PC-3 (cell line): ENCODE data around the gene SOAT1. TPM values are rescaled to one million over a fixed set of nuclear protein-coding genes. Genes with fewer than 3 reads are reported as not detected.

Experiments
- ATAC-seq: fragments of 200-7000 bp; cut with Tn5 transposase; 2 replicates; pipeline ENCODE4 v1.9.1; 2020; ENCODE audit warnings: mild to moderate bottlenecking, moderate library complexity
- BruUV-seq: library from RNA; stranded (reverse); fragments of 400-500 nt; replicated peaks from 2 replicates; lab custom pipeline; 2021; lab: Mats Ljungman, UMichigan
- CTCF ChIA-PET: fragments of 300-600 bp; sonication (Branson Sonifier 250); formaldehyde crosslinking; loops from one replicate; lab custom pipeline; 2022; ENCODE audit warnings: antibody characterized with exemption; lab: Charles Lee
- POLR2A ChIA-PET: fragments of 300-600 bp; sonication (Branson Sonifier 250); formaldehyde crosslinking; loops from one replicate; lab custom pipeline; 2022; ENCODE audit warnings: antibody characterized with exemption; ENCODE audit not compliant: unreplicated experiment; lab: Charles Lee
- DNase-seq: peaks from one replicate; pipeline ENCODE4 v3.0.0-alpha.2; 2015
- H2AFZ ChIP-seq: fragments of 300-600 bp; sonication (generic); 2 replicates; pipeline ENCODE4 v1.6.0; 2016; ENCODE audit warnings: antibody characterized with exemption, low read length
- H3F3A ChIP-seq: fragments of 300-600 bp; sonication (generic); one replicate; pipeline ENCODE4 v1.6.0; 2017; ENCODE audit warnings: antibody characterized with exemption, low read length, control low read depth, mild to moderate bottlenecking; ENCODE audit not compliant: unreplicated experiment
- H3K27ac ChIP-seq: fragments of 300-600 bp; sonication (generic); 2 replicates; pipeline ENCODE4 v1.5.1; 2016; ENCODE audit warnings: mild to moderate bottlenecking, low read length
- H3K27me3 ChIP-seq: fragments of 300-600 bp; sonication (generic); 2 replicates; pipeline ENCODE4 v1.6.1; 2016; ENCODE audit warnings: low read length, mixed read lengths
- H3K36me3 ChIP-seq: fragments of 300-600 bp; sonication (generic); 2 replicates; pipeline ENCODE4 v1.6.1; 2016; ENCODE audit warnings: low read depth, mixed run types, low read length, mixed read lengths
- H3K4me1 ChIP-seq: fragments of 300-600 bp; sonication (generic); 2 replicates; pipeline ENCODE4 v1.5.1; 2016; ENCODE audit warnings: low read length; ENCODE audit not compliant: insufficient read depth
- H3K4me2 ChIP-seq: fragments of 300-600 bp; sonication (generic); 2 replicates; pipeline ENCODE4 v1.6.0; 2016; ENCODE audit warnings: low read length
- H3K4me3 ChIP-seq: fragments of 300-600 bp; sonication (generic); 2 replicates; pipeline ENCODE4 v1.5.1; 2016; ENCODE audit warnings: mild to moderate bottlenecking, low read length, mixed read lengths
- H3K79me2 ChIP-seq: fragments of 300-600 bp; sonication (generic); 2 replicates; pipeline ENCODE4 v1.6.1; 2017; ENCODE audit warnings: low read length, mixed read lengths
- H3K9ac ChIP-seq: fragments of 300-600 bp; sonication (generic); 2 replicates; pipeline ENCODE4 v1.6.0; 2016; ENCODE audit warnings: mild to moderate bottlenecking, low read length
- H3K9me2 ChIP-seq: fragments of 300-600 bp; sonication (generic); replicated peaks from 2 replicates; pipeline ENCODE4 v1.6.1; 2016; ENCODE audit warnings: mixed run types, low read length, mixed read lengths
- H3K9me3 ChIP-seq: fragments of 300-600 bp; sonication (generic); 2 replicates; pipeline ENCODE4 v1.6.1; 2016; ENCODE audit warnings: low read length, mixed read lengths
- H4K20me1 ChIP-seq: fragments of 300-600 bp; sonication (generic); 2 replicates; pipeline ENCODE4 v1.6.1; 2016; ENCODE audit warnings: low read length, mixed read lengths
- CTCF ChIP-seq: fragments of 300-600 bp; sonication (generic); conservative IDR thresholded peaks from 2 replicates; pipeline ENCODE4 v1.5.1; 2017; ENCODE audit warnings: antibody characterized with exemption, low read depth, mild to moderate bottlenecking, low read length
- EZH2 ChIP-seq: fragments of 300-600 bp; sonication (generic); IDR thresholded peaks from one replicate; pipeline ENCODE4 v1.6.1; 2017; ENCODE audit warnings: antibody characterized with exemption, mild to moderate bottlenecking, low read length; ENCODE audit not compliant: unreplicated experiment
- EZH2phosphoT487 ChIP-seq: fragments of 300-600 bp; sonication (generic); IDR thresholded peaks from 2 replicates; pipeline ENCODE4 v1.6.1; 2018; ENCODE audit warnings: mild to moderate bottlenecking, antibody characterized with exemption, low read length, borderline replicate concordance
- intact Hi-C: fragments of 100-400 bp; cut with micrococcal nuclease; formaldehyde crosslinking; loops from 2 replicates; pipeline ENCODE4 v1.9.0; 2023
- total RNA-seq: library from RNA; depleted of rRNA; stranded (reverse); fragments of >200 nt; gene quantifications from 2 replicates; pipeline ENCODE4 v1.2.3, GENCODE V29; 2014

Gene SOAT1
- total RNA-seq, 1 experiment from 2014 or later: 10.5 TPM

- CTCF ChIA-PET: no interaction called here
- no peaks in the 10 kb centered on the region for H3F3A ChIP-seq
- DNase-seq (no peak), ATAC-seq (no peak)
- no peaks in the 10 kb centered on the region for H4K20me1 ChIP-seq
- H3K9me3 ChIP-seq: no peaks in the 10 kb centered on the region
- no peaks in the 10 kb centered on the region for H3K27me3 ChIP-seq
- no peaks in the 10 kb centered on the region for H3K9me2 ChIP-seq
- H3K27ac ChIP-seq: no peak overlapping the region
- intact Hi-C loops: no loop called here
- no peaks in the 10 kb centered on the region; the same call in 1 of the 2 replicates for H3K36me3 ChIP-seq
- no peak overlapping the region for H3K4me3 ChIP-seq
- no peak overlapping the region for H3K9ac ChIP-seq
- no peaks in the 10 kb centered on the region for H3K79me2 ChIP-seq
- no peak overlapping the region for H3K4me2 ChIP-seq
- H2AFZ ChIP-seq: no peak overlapping the region
- TF ChIP-seq EZH2phosphoT487 (no peak), CTCF (no peak), EZH2 (no peak)
- BruUV-seq: no TSS peak
- no peaks in the 10 kb centered on the region for H3K4me1 ChIP-seq
- POLR2A ChIA-PET: no interaction called here
These were observed 44.5 kb downstream of the SOAT1 start for GRCh38 chr1:179337942-179338560.

DNA sequence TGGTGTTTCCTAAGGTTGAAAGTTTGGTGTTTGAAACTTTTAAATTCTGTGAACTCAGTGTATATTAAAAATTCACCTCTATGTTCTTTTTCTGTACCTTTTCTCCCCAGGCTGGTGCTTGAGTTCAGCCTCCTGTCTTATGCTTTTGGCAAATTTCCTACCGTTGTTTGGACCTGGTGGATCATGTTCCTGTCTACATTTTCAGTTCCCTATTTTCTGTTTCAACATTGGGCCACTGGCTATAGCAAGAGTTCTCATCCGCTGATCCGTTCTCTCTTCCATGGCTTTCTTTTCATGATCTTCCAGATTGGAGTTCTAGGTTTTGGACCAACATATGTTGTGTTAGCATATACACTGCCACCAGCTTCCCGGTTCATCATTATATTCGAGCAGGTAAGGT lies 47.3 kb downstream of the SOAT1 start:
- no peak overlapping the region for H3K9ac ChIP-seq
- POLR2A ChIA-PET: no interaction called here
- TF ChIP-seq EZH2phosphoT487 (no peak), EZH2 (no peak), CTCF (no peak)

DNA sequence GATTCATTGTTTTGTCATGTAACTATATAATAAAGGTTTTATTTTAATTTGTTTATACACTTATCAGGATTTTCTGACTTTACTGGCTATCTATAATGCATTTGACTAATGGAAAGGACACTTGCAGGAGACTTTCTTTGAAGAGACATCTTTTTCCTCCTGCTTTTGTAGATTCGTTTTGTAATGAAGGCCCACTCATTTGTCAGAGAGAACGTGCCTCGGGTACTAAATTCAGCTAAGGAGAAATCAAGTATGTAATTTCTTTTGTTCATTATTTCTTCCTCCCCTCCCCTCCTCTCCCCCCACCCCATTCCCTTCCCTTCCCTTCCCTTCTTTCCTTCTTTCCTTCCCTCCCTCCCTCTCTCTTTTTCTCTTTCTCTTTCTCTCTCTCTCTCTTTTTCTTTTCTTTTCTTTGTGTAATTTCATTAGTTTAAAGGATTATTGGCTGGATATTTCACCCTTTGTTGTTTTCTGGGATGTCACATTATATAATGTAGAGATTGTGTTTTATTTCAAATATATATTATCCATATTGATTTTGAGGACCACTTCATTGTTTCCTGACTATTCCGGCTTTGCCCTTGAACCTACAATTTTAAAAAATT lies 48.4 kb downstream of the SOAT1 start:
- ChIA-PET POLR2A (no interaction called here), CTCF (no interaction called here)
- DNase-seq (no peak), ATAC-seq (no peak)
- Histone ChIP-seq H3K4me1 (no peaks in the 10 kb centered on the region), H3K27me3 (no peaks in the 10 kb centered on the region), H3K4me3 (no peak overlapping the region), H4K20me1 (no peaks in the 10 kb centered on the region), H3K4me2 (no peak overlapping the region), H3K36me3 (peaks cover 6% of the 10 kb centered on the region; the same call in 1 of the 2 replicates), H3K9ac (no peak overlapping the region), H3K9me3 (no peaks in the 10 kb centered on the region), H2AFZ (no peak overlapping the region), H3K9me2 (no peaks in the 10 kb centered on the region), H3K27ac (no peak overlapping the region), H3K79me2 (no peaks in the 10 kb centered on the region), H3F3A (no peaks in the 10 kb centered on the region)
- intact Hi-C loops: no loop called here
- no TSS peak for BruUV-seq
- TF ChIP-seq CTCF: no peak
- no peak for TF ChIP-seq EZH2phosphoT487
- TF ChIP-seq EZH2: no peak

More for the DNA sequence above, 47.3 kb downstream of the SOAT1 start:
- H3K9me3 ChIP-seq: no peaks in the 10 kb centered on the region
- CTCF ChIA-PET: no interaction called here
- H2AFZ ChIP-seq: no peak overlapping the region
- H3K79me2 ChIP-seq: no peaks in the 10 kb centered on the region
- H4K20me1 ChIP-seq: no peaks in the 10 kb centered on the region
- DNase-seq (no peak), ATAC-seq (no peak)
- intact Hi-C loops: no loop called here
- no peak overlapping the region for H3K4me2 ChIP-seq
- H3K27me3 ChIP-seq: no peaks in the 10 kb centered on the region
- H3K27ac ChIP-seq: no peak overlapping the region
- H3K9me2 ChIP-seq: no peaks in the 10 kb centered on the region
- peaks cover 6% of the 10 kb centered on the region; the same call in 1 of the 2 replicates for H3K36me3 ChIP-seq
- BruUV-seq: no TSS peak
- no peak overlapping the region for H3K4me3 ChIP-seq
- no peaks in the 10 kb centered on the region for H3F3A ChIP-seq
- H3K4me1 ChIP-seq: no peaks in the 10 kb centered on the region
